Endometrium (tissue), 2 donors: ENCODE data around the gene KIF12.
"Not testable (repeated sequence)": the region's sequence is repeated elsewhere in the genome, so short reads cannot be mapped to it uniquely, and the experiment has no call there.

Experiments used
- FAIRE-seq: peaks from 2 replicates; lab custom pipeline; 2012; peaks lifted over from hg19 to GRCh38; lab: Jason Lieb, UNC
- donor health status: control.
- donor health status: control.

Gene KIF12

GRCh38 chr9:114098936-114099668, at the start of gene KIF12:
Gene KIF12 (minus strand): TSS chr9:114099292. CDS start chr9:114099276, 16 bp downstream.
- no peak for FAIRE-seq

GRCh38 chr9:114146735-114147134, 47.6 kb upstream of the KIF12 start:
- no peak for FAIRE-seq

- FAIRE-seq, result no peak
These were observed 44.1 kb upstream of the KIF12 start for GRCh38 chr9:114143234-114143633.

GRCh38 chr9:114141553-114142402, 42.7 kb upstream of the KIF12 start:
- FAIRE-seq, result no peak

GRCh38 chr9:114140850-114141249, 41.8 kb upstream of the KIF12 start:
- FAIRE-seq, result no peak

- FAIRE-seq, result no peak
These were observed 41.3 kb upstream of the KIF12 start for GRCh38 chr9:114140401-114140800.

GRCh38 chr9:114139071-114139470, 40.0 kb upstream of the KIF12 start:
- no peak for FAIRE-seq

- FAIRE-seq, result no peak
These were observed 39.5 kb upstream of the KIF12 start for GRCh38 chr9:114138552-114138971.

- FAIRE-seq, result no peak
These were observed 38.7 kb upstream of the KIF12 start for GRCh38 chr9:114137831-114138230.

GRCh38 chr9:114134827-114135396, 35.8 kb upstream of the KIF12 start:
- no peak for FAIRE-seq

- no peak for FAIRE-seq
These were observed 33.4 kb upstream of the KIF12 start for GRCh38 chr9:114132550-114132918.

GRCh38 chr9:114131808-114132549, 32.9 kb upstream of the KIF12 start:
- no peak for FAIRE-seq

GRCh38 chr9:114130624-114131277, 31.7 kb upstream of the KIF12 start:
- FAIRE-seq, result no peak

- no peak for FAIRE-seq
These were observed 31.0 kb upstream of the KIF12 start for GRCh38 chr9:114130141-114130540.

- not testable (repeated sequence) for FAIRE-seq
These were observed 29.7 kb upstream of the KIF12 start for GRCh38 chr9:114128759-114129158.

GRCh38 chr9:114126247-114127060, 27.4 kb upstream of the KIF12 start:
- FAIRE-seq, result no peak

GRCh38 chr9:114125476-114126013, 26.5 kb upstream of the KIF12 start:
- FAIRE-seq, result no peak

GRCh38 chr9:114124666-114125475, 25.8 kb upstream of the KIF12 start:
- no peak for FAIRE-seq

- FAIRE-seq, result no peak
These were observed 25.0 kb upstream of the KIF12 start for GRCh38 chr9:114124138-114124537.
